HK-2 (cell line): Measurements from ENCODE around the gene DBET.
"Not testable (repeated sequence)": the region's sequence is repeated elsewhere in the genome, so short reads cannot be mapped to it uniquely, and the experiment has no call there.

Source experiments
- DNase-seq: peaks from one replicate; pipeline ENCODE4 v3.0.0-alpha.2; 2018; ENCODE audit not compliant: unreplicated experiment

Gene DBET

GRCh38 chr4:190049378-190050239, 14.7 kb upstream of the DBET start:
- DNase-seq: not testable (repeated sequence)

- DNase-seq: not testable (repeated sequence)
These were observed 5.3 kb upstream of the DBET start for GRCh38 chr4:190058997-190059396.

- DNase-seq: not testable (repeated sequence)
These were observed 503 bp downstream of the DBET start for GRCh38 chr4:190064805-190065204.

DNA sequence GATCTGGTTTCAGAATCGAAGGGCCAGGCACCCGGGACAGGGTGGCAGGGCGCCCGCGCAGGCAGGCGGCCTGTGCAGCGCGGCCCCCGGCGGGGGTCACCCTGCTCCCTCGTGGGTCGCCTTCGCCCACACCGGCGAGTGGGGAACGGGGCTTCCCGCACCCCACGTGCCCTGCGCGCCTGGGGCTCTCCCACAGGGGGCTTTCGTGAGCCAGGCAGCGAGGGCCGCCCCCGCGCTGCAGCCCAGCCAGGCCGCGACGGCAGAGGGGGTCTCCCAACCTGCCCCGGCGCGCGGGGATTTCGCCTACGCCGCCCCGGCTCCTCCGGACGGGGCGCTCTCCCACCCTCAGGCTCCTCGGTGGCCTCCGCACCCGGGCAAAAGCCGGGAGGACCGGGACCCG, 4.0 kb downstream of the DBET start:
- DNase-seq: not testable (repeated sequence)

GRCh38 chr4:190093052-190093451, 28.8 kb downstream of the DBET start:
- DNase-seq: not testable (repeated sequence)

DNA sequence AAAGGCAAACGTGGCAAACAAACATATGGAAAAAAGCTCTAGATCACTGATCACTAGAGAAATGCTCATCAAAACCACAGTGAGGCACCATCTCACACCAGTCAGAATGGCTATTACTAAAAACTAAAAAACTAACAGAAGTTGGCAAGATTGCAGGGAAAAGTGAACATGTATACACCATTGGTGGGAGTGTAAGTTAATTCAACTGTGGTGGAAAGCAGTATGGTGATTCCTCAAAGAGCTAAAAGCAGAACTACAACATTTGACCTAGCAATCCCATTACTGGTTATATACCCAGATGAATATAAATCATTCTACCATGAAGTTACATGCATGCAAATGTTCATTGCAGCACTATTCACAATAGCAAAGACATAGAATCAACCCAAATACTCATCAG, 29.7 kb downstream of the DBET start:
- DNase-seq: not testable (repeated sequence)

- DNase-seq: not testable (repeated sequence)
These were observed 31.0 kb downstream of the DBET start for GRCh38 chr4:190095335-190095734.

GRCh38 chr4:190099605-190100004, 35.3 kb downstream of the DBET start:
- DNase-seq: not testable (repeated sequence)

DNA sequence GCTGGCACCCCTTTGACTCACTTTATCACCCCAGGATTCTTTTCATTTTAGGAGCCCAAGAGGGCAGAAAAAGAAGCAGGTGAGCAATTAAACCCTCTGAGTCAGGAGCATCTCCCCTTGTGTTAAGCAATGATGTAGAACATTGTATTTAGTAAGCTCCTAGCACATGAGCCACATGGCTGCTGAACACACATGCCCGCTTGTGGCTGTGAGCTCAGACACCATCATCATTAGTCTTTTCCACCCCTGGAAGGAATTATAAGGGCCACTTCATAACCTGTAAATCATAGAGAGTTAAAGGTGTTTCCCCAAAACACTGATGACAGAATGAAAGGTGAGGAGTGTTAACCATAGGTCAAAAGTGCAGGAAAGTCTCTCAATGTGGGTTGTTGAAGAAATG, 37.2 kb downstream of the DBET start:
- not testable (repeated sequence) for DNase-seq

- not testable (repeated sequence) for DNase-seq
These were observed 41.9 kb downstream of the DBET start for GRCh38 chr4:190106191-190106590.

GRCh38 chr4:190106611-190107480, 42.5 kb downstream of the DBET start:
- DNase-seq: not testable (repeated sequence)

- not testable (repeated sequence) for DNase-seq
These were observed 43.6 kb downstream of the DBET start for GRCh38 chr4:190107766-190108485.

- not testable (repeated sequence) for DNase-seq
These were observed 44.5 kb downstream of the DBET start for GRCh38 chr4:190108756-190109155.

DNA sequence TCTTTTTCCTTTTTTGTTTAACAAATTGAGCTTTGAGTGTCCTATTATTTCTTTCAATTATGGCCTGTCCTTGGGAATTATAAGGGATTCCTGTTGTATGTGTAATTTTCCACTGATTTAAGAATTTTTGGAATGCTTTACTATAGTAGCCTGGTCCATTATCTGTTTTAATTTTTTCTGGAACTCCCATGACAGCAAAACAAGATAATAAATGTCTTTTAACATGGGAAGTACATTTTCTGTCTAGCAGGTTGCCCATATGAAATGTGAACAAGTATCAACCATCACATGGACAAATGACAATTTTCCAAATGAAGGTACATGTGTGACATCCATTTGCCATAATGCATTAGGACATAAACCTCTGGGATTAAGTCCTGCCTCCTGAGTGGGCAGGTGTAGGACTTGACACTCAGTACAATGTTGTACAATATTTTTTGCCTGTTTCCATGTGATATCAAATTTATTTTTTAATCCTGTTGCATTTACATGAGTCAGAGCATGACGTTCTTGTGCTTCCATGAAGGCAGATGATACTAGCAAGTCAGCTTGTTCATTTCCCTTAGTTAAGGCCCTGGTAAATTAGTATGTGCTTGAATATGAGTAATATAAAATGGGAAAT, 45.2 kb downstream of the DBET start:
- DNase-seq: not testable (repeated sequence)

GRCh38 chr4:190110033-190110432, 45.7 kb downstream of the DBET start:
- not testable (repeated sequence) for DNase-seq

- not testable (repeated sequence) for DNase-seq
These were observed 46.4 kb downstream of the DBET start for GRCh38 chr4:190110570-190111295.

- DNase-seq: not testable (repeated sequence)
These were observed 48.6 kb downstream of the DBET start for GRCh38 chr4:190112879-190113278.

DNA sequence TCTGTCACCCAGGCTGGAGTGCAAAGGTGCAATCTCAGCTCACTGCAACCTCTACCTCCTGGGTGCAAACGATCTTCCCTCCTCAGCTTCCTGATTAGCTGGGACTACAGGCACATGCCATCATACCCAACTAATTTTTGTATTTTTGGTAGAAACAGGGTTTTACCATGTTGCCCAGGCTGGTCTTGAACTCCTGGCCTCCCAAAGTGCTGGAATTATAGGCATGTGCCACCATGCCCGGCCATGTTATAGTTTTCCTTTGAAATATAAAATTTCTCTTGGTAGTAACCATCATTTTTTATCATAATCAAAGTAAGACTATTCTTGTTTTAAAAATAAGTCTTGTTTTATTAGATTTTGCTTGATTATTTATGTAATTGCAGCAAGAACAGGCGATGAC, 50.7 kb downstream of the DBET start:
- DNase-seq: not testable (repeated sequence)
